GM15510 (cell line): ENCODE measurements around the gene CCDC43.

Experiments used
- POLR2A ChIP-seq: IDR thresholded peaks from 3 replicates; pipeline ENCODE4 v1.6.1; 2011; ENCODE audit warnings: borderline replicate concordance; ENCODE audit not compliant: insufficient read length; ENCODE audit errors: extremely low read depth

The CCDC43 gene

DNA sequence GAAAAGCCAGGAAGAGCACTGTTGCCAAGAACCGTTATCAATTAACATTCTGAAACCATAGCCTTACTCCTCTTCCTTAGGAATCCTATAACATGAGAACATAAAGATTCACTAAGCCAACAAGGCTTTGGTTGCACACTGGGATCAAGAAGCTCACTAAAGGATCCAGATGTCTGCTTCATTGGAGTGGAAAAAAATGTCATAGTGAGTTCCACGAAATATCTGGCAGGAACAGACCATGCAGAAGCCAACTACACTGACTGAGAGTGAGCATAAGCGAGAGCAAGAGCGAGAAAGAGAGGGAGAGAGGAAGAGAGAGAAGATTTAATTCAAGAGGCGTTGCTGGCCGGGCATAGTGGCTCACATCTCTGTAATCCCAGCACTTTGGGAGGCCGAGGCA, 46.7 kb downstream of the CCDC43 start:
- no peak for TF ChIP-seq POLR2A

DNA sequence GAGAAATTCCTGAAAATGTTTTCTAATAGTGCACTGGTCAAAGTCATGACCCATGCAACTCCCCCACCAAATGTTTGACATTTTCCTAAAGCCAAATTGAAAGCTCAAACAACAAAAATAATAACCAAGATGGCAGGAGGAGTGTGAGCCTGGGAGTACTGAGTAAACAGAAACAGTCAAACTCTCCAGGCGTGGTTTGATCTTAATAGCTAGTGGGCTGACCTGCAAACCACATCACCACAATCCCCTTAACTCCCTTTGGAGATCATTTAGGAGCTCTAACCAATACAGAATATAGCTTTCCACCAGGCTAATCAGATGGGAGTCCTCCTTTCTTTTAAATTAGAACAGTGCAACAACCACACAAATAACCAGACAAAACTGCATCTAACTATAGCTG, 52.5 kb downstream of the CCDC43 start:
- TF ChIP-seq POLR2A = no peak

DNA sequence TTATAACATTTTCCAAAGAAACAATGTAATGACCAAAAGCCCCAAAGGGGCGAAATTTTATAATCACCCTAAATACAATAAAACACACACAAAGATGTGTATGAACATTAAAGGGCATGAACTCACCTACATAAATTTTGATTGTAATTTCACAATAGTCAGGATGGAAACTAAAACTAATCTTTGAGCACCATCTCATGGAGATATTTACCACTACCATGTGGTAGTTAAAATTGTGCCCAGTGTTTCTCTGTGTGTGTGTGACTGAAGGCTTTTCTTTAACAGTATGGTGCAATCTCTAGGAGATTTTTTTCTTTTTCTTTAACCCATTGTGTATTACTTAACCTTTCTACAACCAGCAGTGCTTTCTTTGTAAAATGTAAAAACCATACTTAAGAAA, 53.0 kb downstream of the CCDC43 start:
- no peak for TF ChIP-seq POLR2A

DNA sequence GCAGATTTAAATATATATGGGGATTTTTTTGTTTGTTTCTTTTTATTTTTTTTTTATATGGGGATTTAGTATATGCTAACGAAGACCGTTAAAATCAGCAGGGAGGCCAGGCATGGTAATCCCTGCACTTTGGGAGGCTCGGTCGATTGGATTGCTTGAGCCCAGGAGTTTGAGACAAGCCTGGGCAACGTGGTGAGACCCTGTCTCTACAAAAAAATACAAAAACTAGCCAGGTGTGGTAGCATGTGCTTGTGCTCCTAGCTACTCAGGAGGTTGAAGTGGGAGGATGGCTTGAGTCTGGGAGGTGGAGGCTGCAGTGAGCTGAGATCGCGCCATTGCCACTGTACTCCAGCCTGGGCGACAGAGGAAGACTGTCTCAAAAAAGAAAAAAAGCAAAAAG, 55.6 kb downstream of the CCDC43 start:
- no peak for TF ChIP-seq POLR2A

DNA sequence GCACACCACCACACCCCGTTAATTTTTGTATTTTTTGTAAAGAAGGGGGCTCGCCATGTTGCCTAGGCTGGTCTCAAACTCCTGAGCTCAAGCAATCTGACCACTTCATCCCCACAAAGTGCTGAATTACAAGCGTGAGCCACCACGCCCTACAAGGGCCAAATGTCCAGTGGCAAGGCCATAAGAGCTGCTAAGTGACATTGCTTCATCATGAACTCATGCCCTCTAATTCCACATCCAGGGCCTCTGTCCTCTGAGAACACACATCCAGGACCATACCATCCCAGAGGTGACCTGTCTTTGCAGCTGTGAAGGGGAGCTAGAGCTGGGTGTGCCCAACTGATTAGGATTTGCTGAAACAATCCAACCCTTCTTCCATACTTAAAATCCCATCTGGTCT, 58.9 kb downstream of the CCDC43 start:
- no peak for TF ChIP-seq POLR2A

DNA sequence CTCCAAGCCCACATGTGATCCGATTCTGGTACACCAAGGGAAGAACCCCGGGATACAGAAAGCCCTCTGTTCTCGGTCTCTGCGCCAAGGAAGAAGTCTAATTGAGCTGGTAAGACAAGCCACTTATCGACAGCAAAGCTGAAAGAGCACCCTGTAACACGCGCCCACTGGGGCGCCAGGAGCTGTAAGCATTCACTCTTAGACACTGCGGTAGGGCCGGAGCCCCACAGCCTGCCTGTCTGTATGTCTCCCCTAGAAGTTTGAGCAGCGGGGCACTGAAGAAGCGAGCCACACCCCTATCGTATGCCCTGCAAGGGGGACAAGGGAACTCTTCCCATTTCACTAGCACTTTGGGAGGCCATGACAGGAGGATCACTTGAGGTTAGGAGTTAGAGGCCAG, 60.3 kb downstream of the CCDC43 start:
- no peak for TF ChIP-seq POLR2A

DNA sequence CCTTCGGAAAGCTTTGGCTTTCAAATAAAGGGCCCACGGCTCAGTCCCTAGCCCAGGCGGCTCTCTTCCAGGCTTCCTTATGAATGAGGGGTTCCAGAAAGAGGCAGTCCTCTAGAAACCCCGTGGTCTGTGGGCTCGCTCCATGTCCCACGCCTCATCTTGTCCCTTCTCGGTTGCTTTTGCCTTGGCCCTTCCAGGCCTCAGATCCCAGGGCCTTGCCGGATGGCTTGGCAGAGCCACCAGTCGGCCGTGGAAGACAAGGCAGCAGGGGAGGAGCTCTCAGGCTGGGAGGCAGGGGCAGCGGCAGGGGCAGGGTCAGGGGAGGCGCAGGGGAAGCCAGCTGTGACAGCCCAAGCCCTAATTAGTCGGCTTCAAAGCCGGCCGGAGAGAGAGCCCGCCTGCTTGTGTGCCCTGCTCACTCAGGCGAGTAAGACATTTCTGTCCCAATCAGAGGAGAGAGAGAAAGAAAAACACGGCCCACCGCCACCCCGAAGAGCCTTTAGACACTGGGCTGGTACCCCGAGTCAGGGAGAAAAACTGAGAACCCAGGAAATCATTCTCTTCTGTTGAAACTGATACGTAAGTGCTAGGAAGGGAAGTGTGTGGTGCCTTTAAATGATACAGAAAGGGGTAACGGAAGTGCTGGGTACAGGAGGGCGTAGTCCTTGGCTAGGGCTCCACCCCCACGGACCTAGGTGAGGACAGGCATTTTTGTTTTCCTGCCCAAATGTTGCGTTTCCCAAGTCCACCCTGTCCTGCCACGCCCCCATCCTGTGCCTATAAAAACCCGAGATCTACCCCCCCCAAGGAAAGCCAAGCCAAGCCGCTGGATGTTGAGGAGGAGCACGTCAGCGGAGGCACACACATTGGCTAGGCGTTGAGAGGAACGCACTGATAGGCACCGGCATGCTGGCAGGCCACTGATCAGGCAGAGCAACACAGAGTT, 61.1 kb downstream of the CCDC43 start:
- no peak for TF ChIP-seq POLR2A

DNA sequence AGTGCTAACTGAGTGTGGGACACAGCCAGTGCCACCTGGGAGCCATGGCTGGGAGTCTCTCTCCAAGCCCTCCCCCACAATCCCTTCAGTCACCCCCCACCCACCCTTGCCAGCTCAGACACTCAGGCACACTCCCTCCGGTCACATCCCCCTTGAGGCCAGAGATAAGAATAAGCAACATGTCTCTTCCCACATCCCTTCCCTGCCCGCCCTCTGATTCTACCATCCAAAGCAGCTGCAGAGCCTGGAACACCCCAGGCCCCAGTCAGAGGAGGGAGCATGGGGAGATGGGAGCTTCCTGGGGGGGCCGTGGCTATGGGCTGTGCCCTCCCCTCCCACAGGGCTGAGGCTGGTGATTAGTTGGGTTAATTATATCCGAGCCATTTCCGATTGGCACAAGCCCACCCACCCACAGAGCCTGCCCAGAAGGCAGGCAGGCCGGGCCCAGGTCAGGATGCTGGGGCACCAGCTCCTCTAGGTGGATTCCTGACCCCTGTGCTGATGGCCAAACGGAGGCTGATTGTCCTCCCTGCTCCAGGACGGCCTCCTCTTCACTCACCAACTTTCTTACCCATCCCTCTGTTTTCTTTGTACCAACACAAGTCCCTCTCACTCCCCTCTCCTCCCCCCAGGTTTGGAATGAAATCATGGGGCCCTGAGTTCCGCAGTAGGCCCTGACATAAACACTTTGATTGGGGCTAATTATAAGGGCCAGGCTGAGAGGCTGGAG, 61.9 kb downstream of the CCDC43 start:
- TF ChIP-seq POLR2A = no peak
